K562 (cell line): ENCODE measurements around the gene TNF. TPM values are rescaled to one million over a fixed set of nuclear protein-coding genes. Genes with fewer than 3 reads are reported as not detected.

Experiments used
- CBFA2T3 ChIP-seq: fragments of 450-650 bp; IDR thresholded peaks from 2 replicates; pipeline ENCODE4 v1.6.1; 2017
- ETV6 ChIP-seq, 3 experiments: fragments of 150-350 bp in 1 of 3; sonication (generic) in 1 of 3; formaldehyde crosslinking in 1 of 3; IDR thresholded peaks; 2 replicates each; pipeline versions ENCODE4 v1.6.1 to v1.8.0; 2014 to 2022; ENCODE audit warnings: borderline replicate concordance in 2 of 3, low read depth in 2 of 3, antibody characterized with exemption in 1 of 3, low read length in 1 of 3, mild to moderate bottlenecking in 1 of 3, missing genetic modification reagents in 1 of 3
- EZH2 ChIP-seq: IDR thresholded peaks from 2 replicates; pipeline ENCODE4 v1.6.1; 2012; ENCODE audit warnings: low read depth, mild to moderate bottlenecking, inconsistent platforms, low read length, borderline replicate concordance
- HNRNPLL ChIP-seq: fragments of 200-400 bp; formaldehyde crosslinking; IDR thresholded peaks from 2 replicates; pipeline ENCODE4 v1.6.1; 2017; ENCODE audit warnings: low read length, low read depth, mild to moderate bottlenecking; ENCODE audit not compliant: poor library complexity, severe bottlenecking
- NEUROD1 ChIP-seq: fragments of 150-350 bp; IDR thresholded peaks from 2 replicates; pipeline ENCODE4 v1.6.1; 2014; ENCODE audit warnings: borderline replicate concordance, low read length, low read depth; ENCODE audit not compliant: partially characterized antibody
- SMAD4 ChIP-seq: fragments of 250-450 bp; sonication (Bioruptor Pico); conservative IDR thresholded peaks from 2 replicates; pipeline ENCODE4 v1.8.0; 2021; ENCODE audit warnings: inconsistent platforms, mild to moderate bottlenecking, moderate library complexity
- SOX6 ChIP-seq: fragments of 450-650 bp; IDR thresholded peaks from 2 replicates; pipeline ENCODE4 v1.6.1; 2014; ENCODE audit warnings: mild to moderate bottlenecking
- ZNF121 ChIP-seq: sonication (generic); formaldehyde crosslinking; conservative IDR thresholded peaks from 2 replicates; pipeline ENCODE4 v1.8.0; 2022; ENCODE audit warnings: missing genetic modification reagents
- ZNF133 ChIP-seq: fragments of 250-450 bp; sonication (Bioruptor Pico); IDR thresholded peaks from 2 replicates; pipeline ENCODE4 v1.4.0; 2020; ENCODE audit warnings: mild to moderate bottlenecking
- ZNF239 ChIP-seq: fragments of 250-450 bp; sonication (Bioruptor Pico); IDR thresholded peaks from 2 replicates; pipeline ENCODE4 v1.4.0; 2020; ENCODE audit warnings: mild to moderate bottlenecking
- polyA plus RNA-seq, 8 experiments: library from polyadenylated mRNA; depleted of rRNA in 4 of 8; stranded (reverse) in 5 of 8; unstranded in 3 of 8; fragments of >200 nt; fragmentation: Nextera tagmentation in 2 of 8; fragmentation: Illumina TruSeq in 1 of 8; extraction: Ambion mirVana in 2 of 8; extraction: Trizol in 1 of 8; gene quantifications; 2 replicates each; pipeline versions ENCODE4 v1.2.1 to v1.2.3, GENCODE V29; 2011 to 2014; ENCODE audit warnings: inconsistent platforms in 1 of 8, missing spikeins in 1 of 8
- total RNA-seq, 7 experiments: library from RNA; depleted of rRNA in 6 of 7; stranded (reverse); fragments of >200 nt in 6 of 7; fragmentation: Illumina TruSeq in 2 of 7; extraction: Trizol in 2 of 7; gene quantifications; 2 replicates each; pipeline versions ENCODE4 v1.2.1 to v1.2.3, GENCODE V29; 2011 to 2021; ENCODE audit warnings: low replicate concordance in 1 of 7
- TF ChIP-seq, protein P1 (sequence below): fragments of 450-650 bp; formaldehyde crosslinking; IDR thresholded peaks from 2 replicates; pipeline ENCODE4 v1.4.0; 2022; ENCODE audit warnings: missing genetic modification characterization
- TF ChIP-seq, protein P2 (sequence below), 2 experiments: IDR thresholded peaks; 2 replicates each; pipeline ENCODE4 v1.6.1; 2012; ENCODE audit warnings: improper control_type of control experiment in 2 of 2, low read depth in 2 of 2, low read length in 2 of 2, borderline replicate concordance in 1 of 2
- TF ChIP-seq, protein P3 (sequence below): fragments of 450-650 bp; IDR thresholded peaks from 2 replicates; pipeline ENCODE4 v1.6.1; 2017; ENCODE audit warnings: antibody characterized with exemption, mild to moderate bottlenecking
- TF ChIP-seq, protein P4 (sequence below): sonication (generic); formaldehyde crosslinking; IDR thresholded peaks from 2 replicates; pipeline ENCODE4 v1.8.1; 2022; ENCODE audit warnings: missing genetic modification reagents
- TF ChIP-seq, protein P5 (sequence below): sonication (generic); formaldehyde crosslinking; IDR thresholded peaks from 2 replicates; pipeline ENCODE4 v1.8.1; 2023; ENCODE audit warnings: mild to moderate bottlenecking, missing genetic modification reagents

The TNF gene
- total and polyA plus RNA-seq, 9 of the 15 experiments (the other 6 are each of a cell fraction or from before 2014, with no cell fraction given): 0.08 to 0.40 TPM; not detected in 7

DNA sequence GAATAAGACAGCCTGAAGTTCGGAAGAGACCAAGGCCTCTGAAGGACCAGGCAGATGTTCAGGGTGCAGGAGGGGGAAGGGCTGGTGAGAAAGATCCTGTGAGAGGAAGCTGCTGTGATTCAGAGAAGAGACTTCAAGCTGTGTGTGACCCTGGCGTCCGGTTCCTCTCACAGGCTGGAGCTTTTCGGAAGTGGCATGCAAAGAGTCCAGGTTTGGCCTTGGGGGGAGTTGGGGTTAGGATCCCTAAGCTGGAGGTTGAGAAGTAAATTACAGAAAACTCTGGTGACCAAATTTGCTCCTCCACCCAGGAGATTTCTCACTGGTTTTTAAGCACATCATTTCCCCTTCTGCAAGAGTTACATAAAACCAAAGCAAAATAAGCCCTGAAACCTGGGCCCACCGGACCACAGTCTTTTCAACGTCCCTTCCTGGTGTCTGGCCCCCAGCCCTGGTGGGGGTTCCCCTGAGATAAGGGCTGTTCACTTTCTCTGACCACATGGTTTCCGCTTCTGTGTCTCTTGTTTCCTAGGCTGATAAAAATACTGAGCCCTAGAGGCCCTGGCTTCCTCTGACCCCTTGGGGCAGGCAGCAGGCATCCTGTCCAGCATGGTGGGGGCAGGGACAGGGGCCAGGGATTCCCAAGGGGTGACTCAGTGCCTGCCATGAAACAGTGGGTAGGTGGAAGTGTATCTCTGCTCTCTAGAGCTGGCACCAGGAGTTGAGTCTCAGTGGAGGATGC is 15.2 kb upstream of the TNF start (continued):
- TF ChIP-seq, protein P1, sequence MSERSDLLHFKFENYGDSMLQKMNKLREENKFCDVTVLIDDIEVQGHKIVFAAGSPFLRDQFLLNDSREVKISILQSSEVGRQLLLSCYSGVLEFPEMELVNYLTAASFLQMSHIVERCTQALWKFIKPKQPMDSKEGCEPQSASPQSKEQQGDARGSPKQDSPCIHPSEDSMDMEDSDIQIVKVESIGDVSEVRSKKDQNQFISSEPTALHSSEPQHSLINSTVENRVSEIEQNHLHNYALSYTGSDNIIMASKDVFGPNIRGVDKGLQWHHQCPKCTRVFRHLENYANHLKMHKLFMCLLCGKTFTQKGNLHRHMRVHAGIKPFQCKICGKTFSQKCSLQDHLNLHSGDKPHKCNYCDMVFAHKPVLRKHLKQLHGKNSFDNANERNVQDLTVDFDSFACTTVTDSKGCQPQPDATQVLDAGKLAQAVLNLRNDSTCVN (CRISPR knock-in tag): 0 out of 2 replicates have a peak, but pooled peaks have one; percentile 14
- TF ChIP-seq HNRNPLL (no peak), NEUROD1 (peak; percentile 63), ZNF121 (CRISPR knock-in tag) (no peak), SOX6 (peak; percentile 71), ETV6 (IDR thresholded peaks at IDR 0.05; ENCODE audit: borderline replicate concordance in 1 of 2, low read depth in 2 of 2, low read length in 1 of 2) (peak; percentile 69 to 88; a peak in 3 of 4 replicates), ETV6 (CRISPR knock-in tag; IDR thresholded peaks at IDR 0.05; ENCODE audit: borderline replicate concordance) (no peak), SMAD4 (CRISPR knock-in tag) (peak; percentile 77), ZNF239 (CRISPR knock-in tag) (peak; percentile 63), CBFA2T3 (peak; percentile 87), ZNF133 (CRISPR knock-in tag) (no peak), EZH2 (no peak)
- TF ChIP-seq, protein P2, sequence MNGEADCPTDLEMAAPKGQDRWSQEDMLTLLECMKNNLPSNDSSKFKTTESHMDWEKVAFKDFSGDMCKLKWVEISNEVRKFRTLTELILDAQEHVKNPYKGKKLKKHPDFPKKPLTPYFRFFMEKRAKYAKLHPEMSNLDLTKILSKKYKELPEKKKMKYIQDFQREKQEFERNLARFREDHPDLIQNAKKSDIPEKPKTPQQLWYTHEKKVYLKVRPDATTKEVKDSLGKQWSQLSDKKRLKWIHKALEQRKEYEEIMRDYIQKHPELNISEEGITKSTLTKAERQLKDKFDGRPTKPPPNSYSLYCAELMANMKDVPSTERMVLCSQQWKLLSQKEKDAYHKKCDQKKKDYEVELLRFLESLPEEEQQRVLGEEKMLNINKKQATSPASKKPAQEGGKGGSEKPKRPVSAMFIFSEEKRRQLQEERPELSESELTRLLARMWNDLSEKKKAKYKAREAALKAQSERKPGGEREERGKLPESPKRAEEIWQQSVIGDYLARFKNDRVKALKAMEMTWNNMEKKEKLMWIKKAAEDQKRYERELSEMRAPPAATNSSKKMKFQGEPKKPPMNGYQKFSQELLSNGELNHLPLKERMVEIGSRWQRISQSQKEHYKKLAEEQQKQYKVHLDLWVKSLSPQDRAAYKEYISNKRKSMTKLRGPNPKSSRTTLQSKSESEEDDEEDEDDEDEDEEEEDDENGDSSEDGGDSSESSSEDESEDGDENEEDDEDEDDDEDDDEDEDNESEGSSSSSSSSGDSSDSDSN (IDR thresholded peaks at IDR 0.05; ENCODE audit: borderline replicate concordance in 1 of 2, low read depth in 2 of 2, low read length in 2 of 2): 0 out of 4 replicates have a peak, but pooled peaks of 1 of the 2 experiments have one; percentile 35
- TF ChIP-seq, protein P3, sequence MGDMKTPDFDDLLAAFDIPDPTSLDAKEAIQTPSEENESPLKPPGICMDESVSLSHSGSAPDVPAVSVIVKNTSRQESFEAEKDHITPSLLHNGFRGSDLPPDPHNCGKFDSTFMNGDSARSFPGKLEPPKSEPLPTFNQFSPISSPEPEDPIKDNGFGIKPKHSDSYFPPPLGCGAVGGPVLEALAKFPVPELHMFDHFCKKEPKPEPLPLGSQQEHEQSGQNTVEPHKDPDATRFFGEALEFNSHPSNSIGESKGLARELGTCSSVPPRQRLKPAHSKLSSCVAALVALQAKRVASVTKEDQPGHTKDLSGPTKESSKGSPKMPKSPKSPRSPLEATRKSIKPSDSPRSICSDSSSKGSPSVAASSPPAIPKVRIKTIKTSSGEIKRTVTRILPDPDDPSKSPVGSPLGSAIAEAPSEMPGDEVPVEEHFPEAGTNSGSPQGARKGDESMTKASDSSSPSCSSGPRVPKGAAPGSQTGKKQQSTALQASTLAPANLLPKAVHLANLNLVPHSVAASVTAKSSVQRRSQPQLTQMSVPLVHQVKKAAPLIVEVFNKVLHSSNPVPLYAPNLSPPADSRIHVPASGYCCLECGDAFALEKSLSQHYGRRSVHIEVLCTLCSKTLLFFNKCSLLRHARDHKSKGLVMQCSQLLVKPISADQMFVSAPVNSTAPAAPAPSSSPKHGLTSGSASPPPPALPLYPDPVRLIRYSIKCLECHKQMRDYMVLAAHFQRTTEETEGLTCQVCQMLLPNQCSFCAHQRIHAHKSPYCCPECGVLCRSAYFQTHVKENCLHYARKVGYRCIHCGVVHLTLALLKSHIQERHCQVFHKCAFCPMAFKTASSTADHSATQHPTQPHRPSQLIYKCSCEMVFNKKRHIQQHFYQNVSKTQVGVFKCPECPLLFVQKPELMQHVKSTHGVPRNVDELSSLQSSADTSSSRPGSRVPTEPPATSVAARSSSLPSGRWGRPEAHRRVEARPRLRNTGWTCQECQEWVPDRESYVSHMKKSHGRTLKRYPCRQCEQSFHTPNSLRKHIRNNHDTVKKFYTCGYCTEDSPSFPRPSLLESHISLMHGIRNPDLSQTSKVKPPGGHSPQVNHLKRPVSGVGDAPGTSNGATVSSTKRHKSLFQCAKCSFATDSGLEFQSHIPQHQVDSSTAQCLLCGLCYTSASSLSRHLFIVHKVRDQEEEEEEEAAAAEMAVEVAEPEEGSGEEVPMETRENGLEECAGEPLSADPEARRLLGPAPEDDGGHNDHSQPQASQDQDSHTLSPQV: peak; percentile 62; the same call in 1 of the 2 replicates
- TF ChIP-seq, protein P4, sequence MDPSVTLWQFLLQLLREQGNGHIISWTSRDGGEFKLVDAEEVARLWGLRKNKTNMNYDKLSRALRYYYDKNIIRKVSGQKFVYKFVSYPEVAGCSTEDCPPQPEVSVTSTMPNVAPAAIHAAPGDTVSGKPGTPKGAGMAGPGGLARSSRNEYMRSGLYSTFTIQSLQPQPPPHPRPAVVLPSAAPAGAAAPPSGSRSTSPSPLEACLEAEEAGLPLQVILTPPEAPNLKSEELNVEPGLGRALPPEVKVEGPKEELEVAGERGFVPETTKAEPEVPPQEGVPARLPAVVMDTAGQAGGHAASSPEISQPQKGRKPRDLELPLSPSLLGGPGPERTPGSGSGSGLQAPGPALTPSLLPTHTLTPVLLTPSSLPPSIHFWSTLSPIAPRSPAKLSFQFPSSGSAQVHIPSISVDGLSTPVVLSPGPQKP (CRISPR knock-in tag): no peak
- TF ChIP-seq, protein P5, sequence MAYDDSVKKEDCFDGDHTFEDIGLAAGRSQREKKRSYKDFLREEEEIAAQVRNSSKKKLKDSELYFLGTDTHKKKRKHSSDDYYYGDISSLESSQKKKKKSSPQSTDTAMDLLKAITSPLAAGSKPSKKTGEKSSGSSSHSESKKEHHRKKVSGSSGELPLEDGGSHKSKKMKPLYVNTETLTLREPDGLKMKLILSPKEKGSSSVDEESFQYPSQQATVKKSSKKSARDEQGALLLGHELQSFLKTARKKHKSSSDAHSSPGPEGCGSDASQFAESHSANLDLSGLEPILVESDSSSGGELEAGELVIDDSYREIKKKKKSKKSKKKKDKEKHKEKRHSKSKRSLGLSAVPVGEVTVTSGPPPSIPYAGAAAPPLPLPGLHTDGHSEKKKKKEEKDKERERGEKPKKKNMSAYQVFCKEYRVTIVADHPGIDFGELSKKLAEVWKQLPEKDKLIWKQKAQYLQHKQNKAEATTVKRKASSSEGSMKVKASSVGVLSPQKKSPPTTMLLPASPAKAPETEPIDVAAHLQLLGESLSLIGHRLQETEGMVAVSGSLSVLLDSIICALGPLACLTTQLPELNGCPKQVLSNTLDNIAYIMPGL (CRISPR knock-in tag): 0 out of 2 replicates have a peak, but pooled peaks have one; percentile 26
